ENCODE data around the gene ATP6V0B.

Gene ATP6V0B

DNA sequence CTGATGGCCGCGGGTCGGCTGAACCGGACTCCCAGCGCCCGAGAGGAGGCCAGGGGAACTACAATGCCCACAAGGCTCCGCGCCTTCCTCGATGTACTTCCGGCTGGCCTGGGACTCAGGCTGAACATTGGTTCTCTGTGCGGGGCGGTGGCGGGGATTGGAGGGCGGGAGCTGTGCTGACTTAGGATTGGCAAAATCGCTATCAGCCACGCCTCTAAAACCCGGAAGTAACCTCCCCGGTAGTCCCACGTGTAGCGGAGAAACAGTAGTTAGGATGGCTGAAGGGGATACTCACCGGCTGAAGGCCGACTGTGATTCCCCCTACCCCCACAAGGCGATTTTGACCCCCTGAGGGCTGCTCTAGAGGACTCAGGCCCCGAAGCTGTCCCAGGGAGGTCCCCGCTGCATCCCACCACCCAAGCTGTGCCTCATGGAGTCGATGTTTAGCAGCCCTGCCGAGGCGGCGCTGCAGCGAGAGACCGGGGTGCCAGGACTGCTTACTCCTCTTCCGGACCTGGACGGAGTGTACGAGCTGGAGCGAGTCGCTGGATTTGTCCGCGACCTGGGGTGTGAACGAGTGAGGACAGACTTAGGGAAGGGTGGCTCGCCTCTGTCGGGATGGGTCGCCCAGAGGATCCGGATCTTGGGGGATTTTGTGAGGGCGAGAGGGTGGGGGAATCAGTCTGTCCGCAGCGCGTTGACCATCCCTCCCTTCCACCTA is 4.9 kb upstream of the ATP6V0B start, which contains the start of gene DPH2:
DPH2 (plus strand) TSS at position 265 of the 721 bp plus-strand sequence; CDS start at position 431, 166 bp downstream.
- DNase-seq (ENCODE audit: low read depth in 2 of 2, low spot score in 1 of 2), result peak; percentile 91 to 93

DNA sequence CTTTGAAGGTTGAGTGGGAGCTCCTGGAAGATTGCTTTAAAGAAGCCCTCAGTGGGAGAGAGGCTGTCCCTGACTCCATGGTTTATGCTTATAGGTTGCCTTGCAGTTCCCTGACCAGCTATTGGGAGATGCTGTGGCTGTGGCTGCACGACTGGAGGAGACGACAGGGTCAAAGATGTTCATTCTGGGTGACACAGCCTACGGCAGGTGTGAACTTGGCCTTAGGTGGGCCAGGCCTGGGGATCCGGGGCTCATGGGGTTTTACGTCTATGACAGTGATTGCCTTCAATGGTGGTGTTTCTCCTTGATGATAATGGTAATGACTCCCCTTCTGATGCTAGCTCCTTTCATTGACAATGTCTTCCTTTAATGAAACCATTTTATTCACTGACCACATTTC is 4.3 kb upstream of the ATP6V0B start:
- no peak for DNase-seq (ENCODE audit: low read depth in 2 of 2, low spot score in 1 of 2)

DNA sequence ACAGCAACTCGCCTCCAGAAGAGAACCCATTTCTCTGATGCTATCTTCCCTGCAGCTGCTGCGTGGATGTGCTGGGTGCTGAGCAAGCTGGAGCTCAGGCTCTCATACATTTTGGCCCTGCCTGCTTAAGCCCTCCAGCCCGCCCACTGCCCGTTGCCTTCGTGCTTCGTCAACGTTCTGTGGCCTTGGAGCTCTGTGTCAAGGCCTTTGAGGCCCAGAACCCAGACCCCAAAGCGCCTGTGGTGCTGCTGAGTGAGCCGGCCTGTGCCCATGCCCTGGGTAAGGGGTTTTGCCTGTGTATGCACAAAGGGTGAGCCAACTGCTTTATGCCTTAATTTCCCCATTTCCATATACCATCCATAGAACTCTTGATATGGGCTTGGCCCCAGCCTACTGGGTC is 3.8 kb upstream of the ATP6V0B start:
- DNase-seq (ENCODE audit: low read depth in 2 of 2, low spot score in 1 of 2), result no peak

DNA sequence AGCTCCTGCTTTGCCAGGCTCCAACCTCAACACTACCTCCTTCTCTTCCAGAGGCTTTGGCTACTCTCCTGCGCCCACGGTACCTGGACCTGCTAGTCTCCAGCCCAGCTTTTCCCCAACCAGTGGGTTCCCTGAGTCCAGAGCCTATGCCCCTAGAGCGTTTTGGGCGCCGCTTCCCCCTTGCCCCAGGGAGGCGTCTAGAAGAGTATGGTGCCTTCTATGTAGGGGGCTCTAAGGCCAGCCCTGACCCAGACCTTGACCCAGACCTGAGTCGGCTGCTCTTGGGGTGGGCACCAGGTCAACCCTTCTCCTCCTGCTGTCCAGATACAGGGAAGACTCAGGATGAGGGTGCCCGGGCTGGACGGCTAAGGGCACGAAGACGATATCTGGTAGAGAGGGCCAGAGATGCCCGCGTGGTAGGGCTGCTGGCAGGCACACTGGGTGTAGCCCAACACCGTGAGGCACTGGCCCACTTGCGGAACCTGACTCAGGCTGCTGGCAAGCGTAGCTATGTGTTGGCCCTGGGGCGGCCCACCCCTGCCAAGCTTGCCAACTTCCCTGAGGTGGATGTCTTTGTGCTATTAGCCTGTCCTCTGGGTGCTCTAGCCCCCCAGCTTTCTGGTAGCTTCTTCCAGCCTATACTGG is 3.3 kb upstream of the ATP6V0B start:
- DNase-seq (ENCODE audit: low read depth in 2 of 2, low spot score in 1 of 2), result no peak

DNA sequence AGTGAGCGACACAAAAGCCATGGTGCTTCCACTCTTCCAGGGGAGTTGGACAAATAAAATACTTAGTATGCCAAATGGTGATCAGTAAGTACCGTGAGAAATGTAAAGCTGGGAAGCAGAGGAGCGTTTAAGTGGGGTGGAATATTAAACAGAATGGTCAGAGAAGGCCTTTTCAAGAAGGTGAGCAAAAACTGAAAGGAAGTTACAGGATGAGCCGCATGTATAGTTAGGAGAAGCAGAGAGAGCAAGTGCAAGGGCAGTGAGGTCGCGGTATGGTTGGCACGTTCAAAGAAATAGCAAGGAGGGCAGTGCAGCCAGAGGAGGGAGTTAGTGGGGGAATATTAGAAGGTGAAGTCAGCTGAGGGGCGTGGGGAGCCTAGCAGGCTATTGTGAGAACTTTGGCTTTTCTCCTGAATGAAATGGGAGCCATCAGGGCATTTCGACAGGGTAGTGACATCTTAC is 748 bp upstream of the ATP6V0B start:
- no peak for DNase-seq (ENCODE audit: low read depth in 2 of 2, low spot score in 1 of 2)

DNA sequence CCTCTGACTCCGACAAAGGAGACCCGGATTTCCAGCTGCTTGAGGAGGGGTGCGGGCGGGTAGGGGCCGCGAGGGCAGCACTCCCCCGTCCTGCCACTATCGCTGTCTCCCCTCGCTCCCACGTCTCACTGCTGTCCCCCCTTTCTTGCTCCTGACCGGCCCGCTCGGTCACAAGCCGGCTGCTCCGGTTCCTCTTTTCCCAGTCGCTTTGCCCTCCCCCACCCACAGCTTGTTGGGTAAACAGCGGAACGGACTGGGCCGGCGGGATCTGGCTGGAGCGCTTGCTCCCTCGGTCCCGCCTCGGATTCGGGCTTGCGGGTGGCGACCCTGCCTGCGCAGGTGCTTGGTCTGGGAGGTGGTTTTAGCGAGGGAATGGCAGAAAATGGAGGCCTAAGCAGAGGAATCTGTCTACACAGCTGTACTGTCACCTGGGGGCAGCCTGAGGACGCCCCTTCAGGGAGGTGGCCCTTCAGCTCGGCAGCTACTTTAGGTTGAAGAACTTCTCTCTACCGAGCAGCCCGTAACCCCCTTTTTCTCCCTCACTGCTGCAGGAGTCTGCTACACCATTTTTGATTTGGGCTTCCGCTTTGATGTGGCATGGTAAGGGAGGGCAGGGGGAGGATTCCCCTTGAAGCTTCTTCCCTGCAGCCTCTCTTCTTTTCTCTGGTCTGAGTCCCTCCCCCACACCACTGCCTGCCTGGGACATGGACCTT is 645 bp downstream of the ATP6V0B start:
- no peak for DNase-seq (ENCODE audit: low read depth in 2 of 2, low spot score in 1 of 2)

DNA sequence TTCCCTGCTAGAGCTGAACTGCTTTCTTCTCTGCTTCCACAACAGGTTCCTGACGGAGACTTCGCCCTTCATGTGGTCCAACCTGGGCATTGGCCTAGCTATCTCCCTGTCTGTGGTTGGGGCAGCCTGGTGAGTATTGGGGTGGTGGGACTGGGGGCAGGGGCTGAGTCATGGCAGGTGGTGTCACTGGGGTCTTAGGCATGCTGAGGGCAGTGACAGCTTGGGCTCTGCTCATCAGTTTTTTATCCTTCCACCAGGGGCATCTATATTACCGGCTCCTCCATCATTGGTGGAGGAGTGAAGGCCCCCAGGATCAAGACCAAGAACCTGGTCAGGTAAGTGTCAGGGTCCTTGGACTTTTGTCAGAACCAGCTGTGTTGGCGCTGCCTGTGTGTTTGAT is 1.3 kb downstream of the ATP6V0B start:
- no peak for DNase-seq (ENCODE audit: low read depth in 2 of 2, low spot score in 1 of 2)

DNA sequence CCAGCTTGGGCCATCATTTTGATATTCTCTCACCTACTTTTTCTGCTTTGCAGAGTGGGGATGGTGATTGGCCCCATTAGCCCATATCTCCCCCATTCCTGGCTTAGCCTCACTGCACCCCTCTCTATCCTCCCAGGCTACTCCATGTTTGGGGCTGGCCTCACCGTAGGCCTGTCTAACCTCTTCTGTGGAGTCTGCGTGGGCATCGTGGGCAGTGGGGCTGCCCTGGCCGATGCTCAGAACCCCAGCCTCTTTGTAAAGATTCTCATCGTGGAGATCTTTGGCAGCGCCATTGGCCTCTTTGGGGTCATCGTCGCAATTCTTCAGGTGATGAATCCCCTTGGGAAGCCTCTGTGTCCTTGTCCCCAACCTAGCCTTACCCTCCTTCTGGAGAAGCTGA is 2.1 kb downstream of the ATP6V0B start:
- DNase-seq (ENCODE audit: low read depth in 2 of 2, low spot score in 1 of 2), result no peak

DNA sequence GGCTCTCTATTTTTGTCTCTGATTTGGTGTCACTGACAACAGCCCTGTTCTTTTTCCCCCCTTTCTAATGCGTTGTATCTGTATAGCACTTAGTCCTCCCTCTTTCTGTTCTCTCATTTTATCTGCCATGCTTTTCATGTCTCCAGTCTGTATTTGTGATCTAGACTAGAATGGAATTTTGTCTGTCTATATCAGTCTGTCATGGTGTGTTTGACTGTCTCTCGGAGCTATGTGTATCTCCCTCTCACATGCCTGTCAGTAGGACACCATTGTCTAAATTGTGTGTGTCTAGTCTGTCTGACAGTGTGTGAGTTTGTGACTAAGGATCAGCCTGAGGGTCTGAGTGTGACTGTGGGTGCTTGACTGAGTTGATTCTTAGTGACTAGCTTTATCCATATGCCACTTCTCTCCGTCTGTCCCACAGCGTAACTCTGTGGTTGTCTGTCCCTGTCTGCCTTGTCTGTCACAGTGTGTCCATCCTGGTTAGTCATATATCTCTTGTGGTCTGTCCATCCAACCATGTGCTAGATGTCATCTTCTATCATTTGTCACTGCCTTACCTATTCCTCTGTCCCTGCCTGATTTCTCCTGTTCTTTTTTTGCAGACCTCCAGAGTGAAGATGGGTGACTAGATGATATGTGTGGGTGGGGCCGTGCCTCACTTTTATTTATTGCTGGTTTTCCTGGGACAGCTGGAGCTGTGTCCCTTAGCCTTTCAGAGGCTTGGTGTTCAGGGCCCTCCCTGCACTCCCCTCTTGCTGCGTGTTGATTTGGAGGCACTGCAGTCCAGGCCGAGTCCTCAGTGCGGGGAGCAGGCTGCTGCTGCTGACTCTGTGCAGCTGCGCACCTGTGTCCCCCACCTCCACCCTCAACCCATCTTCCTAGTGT is 2.9 kb downstream of the ATP6V0B start:
- no peak for DNase-seq (ENCODE audit: low read depth in 2 of 2, low spot score in 1 of 2)

DNA sequence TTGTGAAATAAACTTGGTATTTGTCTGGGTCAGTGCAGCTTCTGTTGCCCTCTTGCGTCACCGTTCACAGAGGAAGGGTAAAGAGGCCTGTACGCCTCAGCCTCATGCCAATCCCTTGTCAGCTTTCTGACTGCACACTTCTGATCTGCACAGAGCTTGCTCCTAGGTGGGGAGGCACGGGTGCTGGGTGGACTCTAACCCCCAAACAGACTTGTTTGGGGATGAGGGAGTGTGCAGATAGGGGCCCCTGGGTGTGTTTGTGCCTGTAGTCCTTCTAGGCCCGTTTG is 3.4 kb downstream of the ATP6V0B start:
- no peak for DNase-seq (ENCODE audit: low read depth in 2 of 2, low spot score in 1 of 2)

DNA sequence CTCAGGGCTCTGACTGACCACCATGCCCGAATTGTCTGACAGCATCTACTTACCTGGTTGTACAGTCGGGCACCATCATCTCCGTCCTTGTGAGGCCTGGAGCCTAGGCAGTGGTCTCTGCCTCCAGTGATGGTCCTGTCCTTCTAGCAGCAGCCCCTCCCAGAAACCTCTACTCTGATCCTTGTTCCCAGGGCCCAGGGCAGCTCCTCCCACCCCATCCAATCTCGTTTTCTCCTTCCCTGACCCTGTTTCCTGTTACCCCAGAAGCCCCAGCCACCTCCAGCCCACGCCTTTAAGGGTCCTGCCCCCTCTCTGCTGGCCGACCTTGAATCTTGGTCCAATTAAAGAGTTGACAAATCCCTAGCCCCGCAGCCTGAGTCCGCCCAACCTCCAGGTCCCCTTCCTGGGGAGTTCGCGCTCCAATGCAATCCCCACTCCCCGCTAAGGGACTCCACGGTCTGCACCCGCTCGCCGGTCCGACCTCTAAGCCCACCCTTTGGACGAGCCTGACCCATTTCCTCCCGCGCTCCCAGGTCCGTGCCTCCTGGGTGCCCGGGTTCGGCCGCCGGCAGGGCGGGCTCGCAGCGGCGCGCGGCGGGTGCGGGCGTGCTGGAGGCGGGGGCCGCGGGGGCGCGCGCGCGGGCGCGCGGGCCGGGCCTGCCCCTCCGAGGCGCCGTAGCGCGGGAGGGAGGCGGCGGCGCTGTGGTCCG is 3.9 kb downstream of the ATP6V0B start, which contains the start of gene B4GALT2:
B4GALT2 (plus strand) TSS at position 660 of the 710 bp plus-strand sequence. CDS start 1,951 bp downstream, outside the sequence.
- DNase-seq (ENCODE audit: low read depth in 2 of 2, low spot score in 1 of 2), result no peak

DNA sequence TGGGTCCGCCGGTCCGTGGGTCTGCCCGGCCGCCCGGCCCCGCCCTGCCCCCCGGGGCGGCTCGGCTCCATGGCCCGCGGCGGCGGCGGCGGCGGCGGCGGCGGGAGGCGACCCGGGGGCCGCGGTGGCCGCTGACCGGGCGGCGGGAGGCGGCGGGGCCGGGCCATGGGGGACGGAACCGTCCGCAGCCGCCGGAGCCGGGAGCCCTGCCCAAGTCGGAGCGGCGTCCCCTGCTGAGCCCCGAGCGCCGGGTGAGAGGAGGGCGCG is 4.4 kb downstream of the ATP6V0B start:
- DNase-seq (ENCODE audit: low read depth in 2 of 2, low spot score in 1 of 2), result no peak

DNA sequence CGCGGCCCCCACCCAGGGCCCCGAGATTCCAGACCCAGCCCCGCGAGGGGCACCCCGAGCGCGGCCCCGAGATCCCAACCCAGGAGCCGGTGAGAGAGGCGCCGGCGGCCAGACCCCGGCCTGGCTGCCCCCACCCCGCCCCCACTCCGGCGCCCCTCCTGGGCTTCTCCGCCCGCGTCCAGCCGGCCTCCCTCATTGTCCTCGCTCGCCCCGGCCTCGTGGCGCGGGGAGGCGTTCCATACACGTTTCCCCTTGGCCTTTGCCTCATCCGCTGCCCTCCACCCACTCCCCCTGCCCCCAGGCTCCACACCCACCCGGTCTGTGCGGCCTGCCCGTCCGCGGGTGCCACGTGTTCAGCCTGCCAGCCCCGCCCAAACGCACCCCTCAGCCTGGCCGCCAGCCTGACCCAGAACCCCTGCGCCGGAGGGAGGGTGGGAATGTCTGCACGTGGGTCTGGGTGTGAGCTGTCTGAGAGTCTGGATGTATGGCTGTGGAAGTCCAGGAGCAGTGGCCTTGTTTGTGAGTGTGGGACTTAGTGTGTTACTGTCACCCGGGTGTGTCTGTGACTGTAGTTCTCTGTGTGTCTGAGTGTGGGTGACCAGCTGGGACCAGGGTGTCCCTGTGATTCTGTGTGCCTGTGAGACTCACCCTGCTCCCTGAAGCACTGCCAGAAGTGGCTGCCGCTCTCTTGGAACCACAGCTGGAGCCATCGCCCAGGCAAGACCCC is 4.9 kb downstream of the ATP6V0B start:
- no peak for DNase-seq (ENCODE audit: low read depth in 2 of 2, low spot score in 1 of 2)

DNA sequence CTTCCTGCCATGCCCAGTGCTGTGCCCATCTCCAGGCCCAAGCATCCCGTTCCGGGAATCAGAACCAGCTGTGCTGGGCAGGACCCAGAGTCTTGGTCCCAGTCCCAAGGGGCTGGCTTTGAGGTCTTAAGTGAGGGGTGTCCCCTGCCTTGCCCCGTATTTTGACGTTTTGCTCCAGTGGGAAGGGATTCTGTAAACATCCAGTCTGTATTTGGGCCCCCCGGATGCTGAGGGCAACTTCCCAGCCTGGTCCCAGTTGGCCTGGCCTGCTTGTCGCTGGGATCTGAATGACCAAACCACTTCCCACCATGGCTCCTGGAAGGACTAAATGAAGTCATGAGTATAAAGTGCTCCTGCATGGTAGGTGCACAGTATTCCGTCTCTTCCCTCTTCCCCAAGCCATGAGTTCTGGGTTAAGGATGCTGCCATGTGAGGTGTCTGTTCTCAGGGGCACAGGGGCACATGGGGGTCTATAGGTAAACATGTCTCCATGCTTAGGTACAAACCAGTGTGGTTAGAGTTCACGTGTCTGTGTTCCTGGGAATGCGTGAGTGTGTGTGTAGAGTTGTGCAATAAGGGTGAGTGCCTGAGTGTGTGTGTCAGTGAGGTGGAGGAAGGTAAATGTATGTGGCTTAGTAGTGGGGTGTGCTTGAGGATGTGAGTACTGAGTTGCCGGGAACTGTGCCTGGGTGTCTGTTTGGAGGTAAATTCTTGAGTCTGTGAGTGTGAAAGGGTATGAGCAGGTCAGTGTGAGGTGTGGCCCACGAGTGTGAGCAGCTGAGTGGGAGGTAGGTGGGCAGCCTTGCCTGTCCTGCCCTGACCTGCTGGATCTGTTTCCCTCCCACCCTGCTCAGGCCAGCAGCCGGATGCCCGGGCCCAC is 5.7 kb downstream of the ATP6V0B start:
- DNase-seq (ENCODE audit: low read depth in 2 of 2, low spot score in 1 of 2), result no peak

DNA sequence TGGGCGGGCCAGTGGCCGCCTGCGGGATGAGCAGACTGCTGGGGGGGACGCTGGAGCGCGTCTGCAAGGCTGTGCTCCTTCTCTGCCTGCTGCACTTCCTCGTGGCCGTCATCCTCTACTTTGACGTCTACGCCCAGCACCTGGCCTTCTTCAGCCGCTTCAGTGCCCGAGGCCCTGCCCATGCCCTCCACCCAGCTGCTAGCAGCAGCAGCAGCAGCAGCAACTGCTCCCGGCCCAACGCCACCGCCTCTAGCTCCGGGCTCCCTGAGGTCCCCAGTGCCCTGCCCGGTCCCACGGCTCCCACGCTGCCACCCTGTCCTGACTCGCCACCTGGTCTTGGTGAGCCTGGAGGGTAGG is 6.4 kb downstream of the ATP6V0B start:
- DNase-seq (ENCODE audit: low read depth in 2 of 2, low spot score in 1 of 2), result no peak

DNA sequence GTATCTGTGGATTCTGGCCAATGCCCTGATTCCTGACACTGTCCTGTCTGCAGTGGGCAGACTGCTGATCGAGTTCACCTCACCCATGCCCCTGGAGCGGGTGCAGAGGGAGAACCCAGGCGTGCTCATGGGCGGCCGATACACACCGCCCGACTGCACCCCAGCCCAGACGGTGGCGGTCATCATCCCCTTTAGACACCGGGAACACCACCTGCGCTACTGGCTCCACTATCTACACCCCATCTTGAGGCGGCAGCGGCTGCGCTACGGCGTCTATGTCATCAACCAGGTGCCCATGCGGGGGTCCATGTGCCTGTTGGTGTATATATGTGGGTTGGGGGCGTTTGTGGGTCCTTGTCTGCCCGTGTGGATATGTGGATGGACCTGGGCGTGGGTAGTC is 6.9 kb downstream of the ATP6V0B start:
- DNase-seq (ENCODE audit: low read depth in 2 of 2, low spot score in 1 of 2), result no peak

DNA sequence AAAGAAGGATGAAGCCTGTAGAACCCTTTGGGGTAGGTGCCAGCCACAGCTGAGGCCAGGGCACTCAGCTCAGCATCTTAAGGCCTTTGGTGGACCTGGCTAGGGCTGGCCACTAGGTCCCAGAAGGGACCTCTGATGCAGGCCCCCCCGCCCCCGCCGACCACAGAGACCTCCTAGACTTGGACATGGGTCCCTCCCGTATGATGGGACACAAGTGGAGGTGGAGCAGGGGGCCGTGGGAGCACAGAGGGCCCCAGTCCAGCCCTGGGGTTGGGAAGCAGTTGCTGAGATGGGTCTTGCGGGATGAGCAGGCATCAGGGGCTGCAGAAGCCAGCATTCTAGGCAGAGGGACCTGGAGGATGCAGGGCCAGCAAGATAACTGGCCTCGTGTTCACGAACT is 7.5 kb downstream of the ATP6V0B start:
- no peak for DNase-seq (ENCODE audit: low read depth in 2 of 2, low spot score in 1 of 2)

DNA sequence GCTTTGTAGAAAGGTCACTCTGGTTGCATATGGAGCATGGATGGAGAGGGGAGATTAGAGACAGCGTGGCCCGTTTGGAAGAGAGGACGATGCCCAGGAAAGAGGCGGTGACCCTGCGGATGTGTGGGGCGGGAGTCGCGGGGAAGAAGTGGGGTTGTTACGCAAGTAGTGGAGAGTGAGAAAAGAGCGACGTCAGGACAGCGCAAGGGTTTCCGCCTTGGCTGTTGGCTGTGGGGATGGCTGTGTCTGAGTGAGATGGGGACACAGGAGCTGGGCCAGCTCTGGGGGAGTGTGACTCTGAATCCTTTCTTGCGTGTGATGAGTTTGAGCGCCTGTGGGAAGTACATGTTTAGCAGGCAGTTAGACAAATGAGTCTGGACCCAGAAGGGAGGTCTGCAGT is 8.0 kb downstream of the ATP6V0B start:
- no peak for DNase-seq (ENCODE audit: low read depth in 2 of 2, low spot score in 1 of 2)

DNA sequence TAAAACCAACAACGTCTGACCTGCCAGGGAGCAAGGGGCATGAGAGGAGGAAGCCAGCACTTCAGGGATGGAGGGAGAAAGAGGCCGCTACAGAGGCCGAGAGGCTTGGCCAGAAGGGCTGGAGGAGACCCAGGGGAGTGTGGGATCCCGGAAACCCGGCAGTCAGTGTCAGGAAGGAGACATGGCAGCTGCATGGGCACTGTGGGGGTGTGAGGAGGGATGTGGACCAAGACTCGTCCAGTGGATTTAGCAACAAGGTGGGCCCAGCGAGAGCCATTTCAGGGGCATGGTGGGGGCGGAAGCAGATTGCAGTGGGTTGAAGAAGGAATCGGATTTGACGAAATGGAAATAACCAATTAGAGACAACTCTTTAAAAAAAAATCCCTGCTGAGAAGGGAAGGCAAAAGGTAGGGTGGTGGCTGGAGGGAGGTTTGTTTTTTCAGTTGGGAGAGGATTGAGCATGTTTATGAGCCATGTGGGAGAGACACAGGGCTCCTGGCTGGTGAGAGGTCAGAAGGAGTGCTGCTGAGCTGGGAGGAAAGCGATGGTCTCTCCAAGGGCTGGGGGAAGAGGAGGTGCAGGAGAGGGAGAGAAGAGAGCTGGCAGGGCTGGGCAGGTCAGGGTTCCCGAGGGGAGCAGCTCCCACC is 8.6 kb downstream of the ATP6V0B start:
- no peak for DNase-seq (ENCODE audit: low read depth in 2 of 2, low spot score in 1 of 2)

Data from stimulated activated CD8-positive, alpha-beta memory T cell treated with anti-CD3 and anti-CD28 coated beads, Interleukin-4, amount 100 ng/mL, for 4 hours (primary cell).